CD4-positive, alpha-beta T cell treated with Interleukin-17A for 4 hours (primary cell): ENCODE data around the gene LIF.

Experiments used
- DNase-seq: peaks from one replicate; pipeline ENCODE4 v3.0.0-alpha.2; 2020; ENCODE audit warnings: mixed read lengths

The LIF gene

DNA sequence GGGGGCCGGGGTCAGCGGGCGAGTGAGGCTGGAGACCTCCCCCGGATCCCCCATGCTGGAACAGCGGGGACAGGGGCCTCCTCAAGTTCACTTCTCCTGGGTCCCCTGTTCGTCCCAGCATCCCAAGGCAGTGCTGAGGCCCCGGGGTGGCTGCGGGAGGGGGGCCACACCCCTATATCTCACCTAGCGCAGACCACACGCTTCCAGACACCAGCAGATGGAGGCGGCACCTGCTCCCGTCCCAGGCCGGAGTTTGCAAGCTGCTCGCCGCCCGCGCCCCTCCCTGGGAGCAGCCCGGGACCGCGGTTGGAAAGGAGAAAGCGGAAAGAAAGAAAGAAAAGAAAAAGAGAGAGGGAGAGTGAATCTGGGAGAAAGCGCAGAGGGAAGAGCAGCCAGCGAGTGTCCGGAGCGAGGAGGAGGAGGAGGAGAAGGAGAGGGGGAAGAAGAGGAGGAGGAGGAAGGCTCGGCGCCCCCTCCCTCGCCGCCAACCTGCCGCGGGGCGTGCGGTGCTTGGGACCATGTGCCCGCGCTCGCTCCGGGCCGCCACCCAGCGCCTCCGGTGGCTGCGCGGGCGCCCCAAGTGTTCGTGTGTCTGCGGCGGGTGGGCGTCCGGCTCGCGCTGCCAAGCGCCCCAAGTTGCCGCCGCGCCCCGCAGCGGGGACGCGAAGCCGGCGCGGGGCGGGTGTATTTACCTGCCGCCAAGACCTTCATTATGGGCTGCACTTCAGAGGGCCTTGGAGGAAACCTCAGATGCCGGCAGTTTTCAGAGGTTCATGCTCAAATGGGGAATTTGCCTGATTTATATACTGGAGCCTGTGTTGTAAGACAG lies at the start of gene LIF:
Gene LIF, minus strand, starts transcription at position 775 of the 829 bp plus-strand sequence. Its CDS starts 64 bp downstream, at position 711.
- peak; percentile 69 for DNase-seq

DNA sequence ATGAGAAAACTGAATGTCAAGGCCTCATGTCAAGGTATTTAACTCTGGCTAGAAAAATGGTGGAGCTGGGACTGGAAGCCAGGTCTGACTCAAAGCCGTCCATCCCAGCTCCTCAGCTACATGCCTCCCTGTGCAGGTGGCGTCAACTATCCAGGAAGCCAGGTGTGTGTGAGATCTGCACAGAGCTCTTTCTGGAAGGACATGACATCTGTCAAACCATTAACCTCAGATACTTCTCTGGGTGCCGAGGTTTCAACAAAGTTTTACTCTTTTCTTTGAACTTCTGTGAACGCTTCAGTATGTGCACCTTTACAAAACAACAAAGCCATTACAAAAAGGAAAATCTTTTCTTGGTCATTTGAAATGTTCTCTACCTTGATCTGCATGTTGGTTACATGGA lies 49.8 kb upstream of the LIF start:
- peak; percentile 26 for DNase-seq

- no peak for DNase-seq
Observed at GRCh38 chr22:30295576-30295975, 49.0 kb upstream of the LIF start.

DNA sequence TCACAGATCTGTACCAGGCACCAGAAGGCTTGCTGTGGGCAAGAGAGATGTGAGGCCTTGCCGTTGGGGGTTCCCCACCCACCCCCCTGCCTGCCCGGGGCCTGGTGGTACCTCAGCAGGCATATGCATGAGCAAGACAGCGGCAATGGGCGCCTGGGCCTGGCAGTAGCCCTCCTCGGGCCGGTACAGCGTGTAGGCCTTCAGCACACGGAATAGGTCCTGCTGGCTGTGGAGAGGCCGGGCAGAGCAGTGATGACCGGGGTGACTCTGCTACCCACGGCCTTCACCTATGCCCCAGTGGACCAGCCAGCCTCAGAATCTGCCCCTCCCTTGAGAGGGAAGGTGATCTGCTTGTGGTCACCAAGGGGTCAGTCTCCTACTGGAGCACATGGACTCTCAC lies 48.3 kb upstream of the LIF start:
- DNase-seq: no peak

DNA sequence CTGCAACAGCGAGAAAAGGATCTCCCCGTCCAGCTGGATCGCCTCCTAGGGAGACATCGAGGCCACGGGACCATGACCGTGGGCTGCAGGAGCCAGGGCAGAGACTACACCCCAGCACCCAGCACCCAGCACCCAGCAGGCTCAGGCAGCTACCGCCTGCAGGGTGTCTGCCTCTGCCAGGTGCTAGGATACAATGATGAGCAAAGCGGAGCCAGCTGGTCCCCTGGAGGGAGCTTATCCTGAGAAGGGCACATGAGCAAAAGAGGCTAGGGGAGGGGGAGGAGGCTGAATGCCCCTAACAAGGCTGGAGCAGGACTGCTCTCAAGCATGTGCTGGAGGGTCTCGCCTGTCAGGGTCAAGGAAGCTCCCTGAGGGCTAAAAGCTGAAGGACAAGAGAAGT lies 47.5 kb upstream of the LIF start:
- no peak for DNase-seq

DNA sequence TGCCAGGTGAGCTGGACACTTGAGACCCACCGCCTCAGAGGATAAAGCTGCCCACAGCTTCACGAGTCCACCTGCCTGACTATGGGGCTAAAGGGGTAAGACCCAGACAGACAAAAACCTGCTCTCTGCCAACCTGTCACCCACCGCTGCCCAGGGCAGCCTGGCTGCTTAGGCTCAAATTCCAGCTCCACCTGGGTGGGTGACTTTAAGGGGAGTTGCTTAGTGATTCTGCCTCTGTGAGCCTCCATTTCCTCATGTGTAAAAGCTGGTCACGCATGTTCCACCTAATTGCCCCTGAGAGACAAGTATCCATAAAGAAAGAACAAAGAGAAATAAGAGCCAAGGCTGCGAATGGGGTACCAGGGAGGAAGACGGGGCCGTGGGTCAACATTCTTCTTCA lies 46.5 kb upstream of the LIF start:
- DNase-seq: no peak

GRCh38 chr22:30292069-30292970 lies 45.8 kb upstream of the LIF start:
- DNase-seq: no peak

DNA sequence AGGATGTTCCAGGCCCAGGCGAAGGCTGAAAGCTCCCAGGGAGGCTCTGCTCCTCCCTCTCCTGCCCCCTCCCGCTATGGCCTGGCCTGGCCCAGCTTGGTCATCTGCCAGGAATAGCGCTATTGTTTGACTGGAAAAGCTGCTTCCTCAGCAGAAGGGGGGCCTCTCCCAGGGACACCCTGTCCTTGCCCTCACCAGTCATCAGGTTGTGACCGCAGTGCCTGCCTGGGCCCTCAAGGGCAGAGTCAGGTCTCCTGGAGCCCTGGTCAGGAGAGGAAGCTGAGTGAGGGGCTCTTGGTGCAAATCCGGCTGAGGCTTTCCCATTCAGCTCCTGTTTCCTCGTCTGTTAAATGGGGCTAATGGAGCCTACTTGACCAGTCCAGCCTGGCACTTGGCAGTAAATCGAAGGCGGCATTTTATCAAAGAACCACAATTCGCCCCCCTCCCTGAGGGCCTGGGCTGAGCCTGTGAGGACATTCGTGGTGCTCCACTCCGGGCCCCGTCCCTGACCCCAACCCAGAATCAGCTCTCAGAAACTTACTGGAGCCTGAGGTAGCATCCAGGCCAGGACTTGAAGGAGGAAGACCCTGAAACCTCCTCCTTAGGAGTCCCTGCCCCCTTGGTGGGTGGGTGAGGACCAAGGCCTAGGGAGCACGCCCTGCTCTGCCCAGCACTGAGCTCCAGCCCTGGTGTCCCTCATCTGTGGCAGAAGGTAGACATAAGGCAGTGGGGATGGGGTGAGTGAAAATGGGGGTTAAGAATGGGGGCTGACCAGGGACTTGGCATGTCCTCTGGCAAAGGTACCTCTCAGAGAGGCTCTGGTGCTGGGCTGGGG lies 44.7 kb upstream of the LIF start:
- no peak for DNase-seq

- DNase-seq: peak; percentile 25
Observed at GRCh38 chr22:30290342-30291057, 43.9 kb upstream of the LIF start.

GRCh38 chr22:30289980-30290313 lies 43.4 kb upstream of the LIF start:
- DNase-seq: no peak

DNA sequence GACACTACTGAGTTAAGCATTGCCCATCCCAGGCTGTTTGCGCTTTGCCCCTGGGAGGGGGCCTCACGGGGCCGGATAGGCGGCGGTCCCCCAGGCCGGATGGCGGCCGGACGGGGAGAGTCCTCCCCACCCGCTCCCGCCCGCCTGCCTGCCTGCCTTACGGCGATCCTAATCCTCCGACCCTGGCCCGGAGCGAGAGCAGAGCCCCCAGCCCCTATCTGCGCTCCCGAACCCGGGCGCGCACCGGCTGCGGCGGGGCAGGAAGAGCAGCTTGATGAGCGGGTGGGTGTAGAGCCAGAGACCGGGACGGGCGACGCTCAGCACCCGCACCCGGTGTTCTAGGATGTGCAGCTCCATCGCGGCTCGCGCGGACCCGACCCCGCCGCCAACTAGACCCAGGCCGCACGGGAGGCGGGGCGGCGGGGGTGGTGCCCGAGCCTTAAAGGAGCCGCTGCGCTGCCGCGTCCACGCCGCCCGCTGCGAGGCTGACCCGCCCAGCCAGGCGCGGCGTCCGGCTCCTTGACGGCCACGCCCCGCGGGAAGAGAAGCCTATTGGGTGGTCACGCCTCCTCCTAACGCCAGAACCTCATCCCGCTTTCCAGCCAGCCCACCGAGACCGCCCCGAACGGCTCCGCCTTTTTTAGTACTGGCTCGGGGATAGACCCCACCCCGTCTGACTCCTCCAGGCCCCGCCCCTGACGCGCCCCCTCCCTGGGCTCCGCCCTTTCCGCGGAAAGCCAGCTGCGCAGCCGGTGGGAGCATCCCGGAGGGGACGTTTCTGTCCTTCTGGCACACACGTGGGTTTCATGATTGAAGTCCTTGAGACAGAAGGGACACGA lies 42.8 kb upstream of the LIF start, which contains the start of gene CASTOR1:
Gene CASTOR1, minus strand, starts transcription at position 365 of the 839 bp plus-strand sequence. Its CDS starts 8 bp downstream, at position 357.
- DNase-seq: peak; percentile 97

- DNase-seq: no peak
Observed at GRCh38 chr22:30288419-30289140, 42.0 kb upstream of the LIF start.

- DNase-seq: peak; percentile 94
Observed at GRCh38 chr22:30287648-30288418, 41.3 kb upstream of the LIF start.

DNA sequence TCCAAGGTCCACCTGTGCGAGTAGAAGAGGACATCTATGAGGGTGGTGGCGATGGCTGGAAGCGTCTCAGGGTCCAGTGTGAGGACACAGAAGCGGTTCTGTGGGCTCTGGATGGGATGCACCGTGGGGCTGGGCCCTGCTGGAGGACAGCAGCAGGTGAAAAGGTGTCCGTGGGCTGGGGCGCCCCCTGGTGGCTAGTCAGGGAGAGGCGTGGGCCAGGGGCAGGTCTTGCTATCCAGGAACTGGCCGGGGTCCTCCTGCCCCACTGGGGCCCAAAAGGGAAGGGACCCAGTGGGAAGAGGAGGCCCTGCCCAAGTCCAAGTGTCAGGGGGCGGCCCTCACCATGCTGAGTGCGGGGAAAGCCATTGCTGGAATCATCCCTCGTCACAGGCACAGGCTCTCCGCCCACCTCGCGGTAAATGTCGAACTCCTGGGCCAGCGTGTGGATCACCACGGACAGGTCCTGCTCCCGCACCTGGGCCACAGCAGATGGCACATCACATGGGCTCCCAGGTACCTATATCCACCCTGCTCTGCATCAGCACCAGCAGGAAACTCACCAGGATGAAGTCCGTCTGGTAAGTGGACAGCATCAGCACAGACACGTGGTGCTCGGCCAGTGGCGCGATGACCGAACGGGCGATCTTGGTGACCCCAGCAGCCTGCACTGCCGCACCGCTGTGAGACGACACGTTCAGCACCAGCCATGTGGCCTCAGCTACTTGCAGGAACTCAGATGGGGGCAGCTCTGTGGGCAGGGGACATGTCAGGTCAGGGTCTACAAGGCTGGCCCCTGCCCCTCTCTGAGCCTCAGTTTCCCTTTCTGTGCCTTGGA lies 40.5 kb upstream of the LIF start:
- peak; percentile 92 for DNase-seq

- DNase-seq: no peak
Observed at GRCh38 chr22:30286331-30286730, 39.8 kb upstream of the LIF start.

GRCh38 chr22:30285846-30286200 lies 39.3 kb upstream of the LIF start:
- no peak for DNase-seq

DNA sequence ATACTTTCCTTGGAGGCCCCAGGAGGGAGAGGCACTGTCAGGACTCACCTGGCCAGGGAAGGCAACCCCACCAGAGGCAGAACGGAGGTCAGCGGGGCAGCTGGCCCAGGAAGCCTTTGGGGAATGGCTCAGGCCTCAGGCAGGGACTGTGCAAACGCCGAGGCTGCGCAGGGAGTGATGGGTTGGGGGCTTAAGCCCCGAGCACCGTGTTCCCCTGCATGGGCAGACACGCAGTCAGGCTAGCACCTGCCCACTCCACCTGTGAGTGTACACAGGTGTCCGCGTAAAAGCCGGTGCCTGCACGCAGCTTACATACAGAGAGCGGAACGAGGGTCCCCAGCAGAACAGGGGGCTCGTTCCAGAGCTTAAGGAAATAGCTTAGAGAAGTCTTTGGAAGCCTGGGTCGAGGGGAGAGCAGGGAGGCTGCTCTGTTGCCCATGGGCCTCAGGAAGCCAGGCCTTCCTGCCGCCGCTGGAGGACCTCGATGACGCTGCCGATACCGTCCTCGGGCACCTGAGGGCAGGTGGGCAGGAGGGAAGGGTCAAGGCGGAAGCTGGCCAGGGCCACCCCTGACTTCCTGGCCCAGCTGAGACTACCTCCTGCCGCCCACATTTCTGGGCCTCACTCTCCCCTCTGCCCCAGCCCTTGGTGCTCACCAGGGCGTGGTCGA lies 38.8 kb upstream of the LIF start:
- no peak for DNase-seq

DNA sequence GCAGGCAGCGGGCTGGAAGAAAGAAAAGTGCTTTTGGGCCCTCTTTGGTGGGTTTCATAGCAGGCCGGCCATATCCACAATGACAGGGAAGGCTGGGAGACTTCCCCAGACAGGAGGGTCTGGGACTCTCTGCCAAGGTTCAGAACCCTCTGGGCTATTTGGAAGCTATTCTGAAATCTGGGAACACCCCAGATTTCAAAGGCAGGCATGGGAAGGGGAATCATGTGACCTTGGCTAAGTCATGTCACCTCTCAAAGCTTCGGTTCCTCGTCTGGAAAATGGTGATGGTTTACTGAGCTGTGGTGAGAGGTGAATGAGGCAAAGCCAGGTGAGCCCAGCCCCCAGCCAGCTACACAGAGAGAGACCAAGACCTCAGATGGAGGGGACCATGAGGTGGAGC lies 38.1 kb upstream of the LIF start:
- DNase-seq: no peak
